A549 (cell line): Measurements from ENCODE around the gene PFKM.

Experiments used
- CHD4 ChIP-seq: fragments of 200-600 bp; sonication (generic); IDR thresholded peaks from 2 replicates; pipeline ENCODE4 v1.6.1; 2016; ENCODE audit warnings: antibody characterized with exemption, mild to moderate bottlenecking, borderline replicate concordance
- CTCF ChIP-seq: fragments of >200 bp; sonication (Bioruptor Twin); formaldehyde crosslinking; IDR thresholded peaks from 3 replicates; pipeline ENCODE4 v1.5.1; 2016
- E2F6 ChIP-seq: IDR thresholded peaks from 2 replicates; pipeline ENCODE4 v1.6.1; 2012; ENCODE audit warnings: low read depth, borderline replicate concordance
- HOXA7 ChIP-seq: fragments of 250-450 bp; sonication (Bioruptor Pico); IDR thresholded peaks from 2 replicates; pipeline ENCODE4 v1.5.0; 2020; ENCODE audit warnings: mild to moderate bottlenecking, moderate library complexity
- POLR2A ChIP-seq: IDR thresholded peaks from 2 replicates; pipeline ENCODE4 v1.6.1; 2012; ENCODE audit warnings: mild to moderate bottlenecking, low read length

GRCh38 chr12:48110691-48111311, 8.4 kb upstream of the PFKM start:
- no peak for TF ChIP-seq CTCF
- no peak for TF ChIP-seq POLR2A
- TF ChIP-seq E2F6: no peak
- no peak for TF ChIP-seq HOXA7 (CRISPR knock-in tag)
- no peak for TF ChIP-seq CHD4
